Fibroblast of the aortic adventitia (primary cell): Measurements from ENCODE around the gene TTC12. TPM values are rescaled to one million over a fixed set of nuclear protein-coding genes. Genes with fewer than 3 reads are reported as not detected.

Experiments used
- DNase-seq: peaks from one replicate; pipeline ENCODE4 v3.0.0-alpha.2; 2010; ENCODE audit warnings: low read depth
- H3K4me3 ChIP-seq: 2 replicates; pipeline ENCODE4 v1.5.1; 2011; ENCODE audit warnings: low read depth, mild to moderate bottlenecking, control low read depth, low read length, moderate library complexity
- CTCF ChIP-seq: IDR thresholded peaks from 2 replicates; pipeline ENCODE4 v1.5.1; 2011; ENCODE audit warnings: mild to moderate bottlenecking, low read length, control low read depth, inconsistent platforms; ENCODE audit not compliant: insufficient read depth
- total RNA-seq: library from RNA; depleted of rRNA; stranded (reverse); fragments of >200 nt; gene quantifications from 2 replicates; pipeline ENCODE4 v1.2.3, GENCODE V29; 2012; ENCODE audit warnings: low replicate concordance

TTC12 gene
- total RNA-seq, 1 donor, result 9.8 TPM

GRCh38 chr11:113407163-113407562, 92.8 kb downstream of the TTC12 start:
- DNase-seq, result no peak
- TF ChIP-seq CTCF, result no peak
- H3K4me3 ChIP-seq, result no peak overlapping the region

GRCh38 chr11:113408206-113408605, 93.8 kb downstream of the TTC12 start:
- H3K4me3 ChIP-seq, result no peak overlapping the region
- TF ChIP-seq CTCF, result no peak
- no peak for DNase-seq

GRCh38 chr11:113408887-113409286, 94.5 kb downstream of the TTC12 start:
- no peak for DNase-seq
- TF ChIP-seq CTCF, result no peak
- no peak overlapping the region for H3K4me3 ChIP-seq

GRCh38 chr11:113409526-113409925, 95.1 kb downstream of the TTC12 start:
- DNase-seq, result no peak
- no peak for TF ChIP-seq CTCF

GRCh38 chr11:113410414-113411135, 96.2 kb downstream of the TTC12 start:
- no peak for DNase-seq
- no peak for TF ChIP-seq CTCF
- no peak overlapping the region for H3K4me3 ChIP-seq

More at GRCh38 chr11:113409526-113409925, 95.1 kb downstream of the TTC12 start:
- H3K4me3 ChIP-seq, result no peak overlapping the region

GRCh38 chr11:113411536-113411935, 97.2 kb downstream of the TTC12 start:
- no peak for TF ChIP-seq CTCF
- DNase-seq, result no peak
- no peak overlapping the region for H3K4me3 ChIP-seq

- H3K4me3 ChIP-seq, result no peak overlapping the region
- DNase-seq, result no peak
- no peak for TF ChIP-seq CTCF
These were observed 98.3 kb downstream of the TTC12 start for GRCh38 chr11:113412675-113413074.
